GM23338 (cell line): Measurements from ENCODE around the gene LNX1. TPM values are rescaled to one million over a fixed set of nuclear protein-coding genes. Genes with fewer than 3 reads are reported as not detected.

Experiments used
- ATAC-seq: fragments of 200-7000 bp; cut with Tn5 transposase; 3 replicates; pipeline ENCODE4 v1.9.1; 2020
- DNase-seq: peaks from one replicate; pipeline ENCODE4 v3.0.0-alpha.2; 2015; ENCODE audit warnings: low spot score
- H2AFZ ChIP-seq: fragments of 200-600 bp; sonication (generic); 2 replicates; pipeline ENCODE4 v1.8.0; 2016; ENCODE audit warnings: antibody characterized with exemption, mild to moderate bottlenecking, moderate library complexity
- H3F3A ChIP-seq: fragments of 200-600 bp; sonication (generic); replicated peaks from 2 replicates; pipeline ENCODE4 v1.8.0; 2017; ENCODE audit warnings: antibody characterized with exemption, mixed run types, low read depth
- H3K27ac ChIP-seq: fragments of 200-600 bp; sonication (generic); 2 replicates; pipeline ENCODE4 v1.6.1; 2016; ENCODE audit warnings: low read depth
- H3K27me3 ChIP-seq: fragments of 200-600 bp; sonication (generic); 2 replicates; pipeline ENCODE4 v1.8.0; 2016; ENCODE audit warnings: mild to moderate bottlenecking, mixed run types, moderate library complexity; ENCODE audit not compliant: insufficient read depth
- H3K36me3 ChIP-seq: fragments of 200-600 bp; sonication (generic); 2 replicates; pipeline ENCODE4 v1.8.0; 2016; ENCODE audit warnings: mild to moderate bottlenecking; ENCODE audit not compliant: insufficient read depth
- H3K4me1 ChIP-seq: fragments of 200-600 bp; sonication (generic); 2 replicates; pipeline ENCODE4 v1.8.0; 2016; ENCODE audit warnings: mild to moderate bottlenecking, moderate library complexity; ENCODE audit not compliant: insufficient read depth
- H3K4me2 ChIP-seq: fragments of 200-600 bp; sonication (generic); 2 replicates; pipeline ENCODE4 v1.7.1; 2017; ENCODE audit warnings: mixed run types
- H3K4me3 ChIP-seq: fragments of 200-600 bp; sonication (generic); 2 replicates; pipeline ENCODE4 v1.6.1; 2016; ENCODE audit warnings: mixed run types
- H3K79me2 ChIP-seq: fragments of 200-600 bp; sonication (generic); replicated peaks from 2 replicates; pipeline ENCODE4 v1.8.0; 2017; ENCODE audit warnings: mild to moderate bottlenecking; ENCODE audit not compliant: insufficient read depth
- H3K9me2 ChIP-seq: fragments of 200-600 bp; sonication (generic); 2 replicates; pipeline ENCODE4 v1.8.0; 2017; ENCODE audit not compliant: insufficient read depth
- H4K20me1 ChIP-seq: fragments of 200-600 bp; sonication (generic); replicated peaks from 2 replicates; pipeline ENCODE4 v1.8.0; 2017; ENCODE audit warnings: mild to moderate bottlenecking; ENCODE audit not compliant: insufficient read depth
- H3K27ac Mint-ChIP-seq: 2 replicates; pipeline ENCODE4 v1.8.0; 2020; ENCODE audit warnings: inconsistent platforms, mild to moderate bottlenecking, moderate library complexity, mixed read lengths
- H3K27me3 Mint-ChIP-seq: 3 replicates; pipeline ENCODE4 v1.8.0; 2022; ENCODE audit warnings: low read depth, mild to moderate bottlenecking, moderate library complexity, mixed read lengths, inconsistent platforms; ENCODE audit not compliant: insufficient read depth, poor library complexity
- H3K36me3 Mint-ChIP-seq: 3 replicates; pipeline ENCODE4 v1.8.0; 2021; ENCODE audit warnings: low read depth, mild to moderate bottlenecking, inconsistent platforms, moderate library complexity, mixed read lengths
- H3K4me1 Mint-ChIP-seq: 3 replicates; pipeline ENCODE4 v1.8.0; 2020; ENCODE audit warnings: mild to moderate bottlenecking, inconsistent platforms, mixed read lengths
- H3K4me3 Mint-ChIP-seq: 3 replicates; pipeline ENCODE4 v1.8.0; 2021; ENCODE audit warnings: moderate library complexity, mild to moderate bottlenecking, inconsistent platforms, mixed read lengths
- H3K9me3 Mint-ChIP-seq: 3 replicates; pipeline ENCODE4 v1.8.0; 2020; ENCODE audit warnings: moderate library complexity, mild to moderate bottlenecking, inconsistent platforms, mixed read lengths
- CREB1 ChIP-seq: fragments of 250-450 bp; sonication (Bioruptor Pico); IDR thresholded peaks from 2 replicates; pipeline ENCODE4 v1.5.0; 2020; ENCODE audit warnings: low read depth, mild to moderate bottlenecking, moderate library complexity
- ETS1 ChIP-seq: IDR thresholded peaks from 2 replicates; pipeline ENCODE4 v1.6.1; 2016; ENCODE audit warnings: antibody characterized with exemption
- EZH2 ChIP-seq: fragments of 200-600 bp; sonication (generic); IDR thresholded peaks from one replicate; pipeline ENCODE4 v1.8.0; 2017; ENCODE audit warnings: antibody characterized with exemption, mild to moderate bottlenecking, low read depth; ENCODE audit not compliant: unreplicated experiment
- EZH2phosphoT487 ChIP-seq: fragments of 200-600 bp; sonication (generic); IDR thresholded peaks from one replicate; pipeline ENCODE4 v1.8.1; 2018; ENCODE audit warnings: antibody characterized with exemption; ENCODE audit not compliant: unreplicated experiment
- JUNB ChIP-seq: IDR thresholded peaks from one replicate; pipeline ENCODE4 v1.6.1; 2016; ENCODE audit warnings: antibody characterized with exemption; ENCODE audit not compliant: unreplicated experiment
- NANOG ChIP-seq: IDR thresholded peaks from 2 replicates; pipeline ENCODE4 v1.6.1; 2016; ENCODE audit warnings: antibody characterized with exemption, borderline replicate concordance
- POLR2AphosphoS5 ChIP-seq: IDR thresholded peaks from 2 replicates; pipeline ENCODE4 v1.6.1; 2016; ENCODE audit warnings: antibody characterized with exemption, low read depth
- REST ChIP-seq: IDR thresholded peaks from one replicate; pipeline ENCODE4 v1.6.1; 2018; ENCODE audit warnings: antibody characterized with exemption; ENCODE audit not compliant: unreplicated experiment
- STAT1 ChIP-seq: IDR thresholded peaks from one replicate; pipeline ENCODE4 v1.6.1; 2016; ENCODE audit warnings: antibody characterized with exemption; ENCODE audit not compliant: unreplicated experiment
- ZNF114 ChIP-seq: fragments of 250-450 bp; sonication (Bioruptor Pico); IDR thresholded peaks from 2 replicates; pipeline ENCODE4 v1.5.0; 2020; ENCODE audit warnings: mild to moderate bottlenecking, moderate library complexity
- ZNF331 ChIP-seq: fragments of 250-450 bp; sonication (Bioruptor Pico); IDR thresholded peaks from 2 replicates; pipeline ENCODE4 v1.5.0; 2020; ENCODE audit warnings: low read depth, mild to moderate bottlenecking, moderate library complexity
- polyA plus RNA-seq: library from polyadenylated mRNA; unstranded; fragments of >200 nt; fragmentation: Nextera tagmentation; extraction: Ambion mirVana; gene quantifications from 2 replicates; pipeline ENCODE4 v1.2.1, GENCODE V29; 2016
- total RNA-seq: library from RNA; depleted of rRNA; stranded (reverse); fragments of >200 nt; shearing (Covaris generic); gene quantifications from 2 replicates; pipeline ENCODE4 v1.2.3, GENCODE V29; 2014
- TF ChIP-seq, protein P1 (sequence below), 2 experiments: fragments of 200-600 bp in 1 of 2; sonication (generic) in 1 of 2; conservative IDR thresholded peaks; 2 replicates each; pipeline versions ENCODE4 v1.5.1 to v1.6.1; 2016 to 2017; ENCODE audit warnings: antibody characterized with exemption in 2 of 2, low read depth in 2 of 2, mild to moderate bottlenecking in 2 of 2, moderate library complexity in 1 of 2

LNX1 gene
- total and polyA plus RNA-seq, 2 experiments from 2014 or later = 5.4 to 6.4 TPM

GRCh38 chr4:53427366-53427765 lies 163.9 kb downstream of the LNX1 start:
- H3K27ac ChIP-seq = no peak overlapping the region
- no peak overlapping the region for H3K27ac Mint-ChIP-seq
- TF ChIP-seq, protein P1, sequence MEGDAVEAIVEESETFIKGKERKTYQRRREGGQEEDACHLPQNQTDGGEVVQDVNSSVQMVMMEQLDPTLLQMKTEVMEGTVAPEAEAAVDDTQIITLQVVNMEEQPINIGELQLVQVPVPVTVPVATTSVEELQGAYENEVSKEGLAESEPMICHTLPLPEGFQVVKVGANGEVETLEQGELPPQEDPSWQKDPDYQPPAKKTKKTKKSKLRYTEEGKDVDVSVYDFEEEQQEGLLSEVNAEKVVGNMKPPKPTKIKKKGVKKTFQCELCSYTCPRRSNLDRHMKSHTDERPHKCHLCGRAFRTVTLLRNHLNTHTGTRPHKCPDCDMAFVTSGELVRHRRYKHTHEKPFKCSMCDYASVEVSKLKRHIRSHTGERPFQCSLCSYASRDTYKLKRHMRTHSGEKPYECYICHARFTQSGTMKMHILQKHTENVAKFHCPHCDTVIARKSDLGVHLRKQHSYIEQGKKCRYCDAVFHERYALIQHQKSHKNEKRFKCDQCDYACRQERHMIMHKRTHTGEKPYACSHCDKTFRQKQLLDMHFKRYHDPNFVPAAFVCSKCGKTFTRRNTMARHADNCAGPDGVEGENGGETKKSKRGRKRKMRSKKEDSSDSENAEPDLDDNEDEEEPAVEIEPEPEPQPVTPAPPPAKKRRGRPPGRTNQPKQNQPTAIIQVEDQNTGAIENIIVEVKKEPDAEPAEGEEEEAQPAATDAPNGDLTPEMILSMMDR (conservative IDR thresholded peaks at IDR 0.05; ENCODE audit: low read depth in 2 of 2) = no peak
- TF ChIP-seq POLR2AphosphoS5 (no peak), NANOG (no peak), ETS1 (no peak), EZH2phosphoT487 (no peak), EZH2 (no peak), ZNF114 (CRISPR knock-in tag) (no peak)
- H3K4me3 ChIP-seq = no peak overlapping the region
- H3K36me3 Mint-ChIP-seq = peaks cover 29% of the 10 kb centered on the region
- H2AFZ ChIP-seq = no peak overlapping the region
- peaks cover 8% of the 10 kb centered on the region; the same call in 1 of the 2 replicates for H4K20me1 ChIP-seq
- no peaks in the 10 kb centered on the region for H3K27me3 ChIP-seq
- no peaks in the 10 kb centered on the region for H3K4me1 ChIP-seq
- no peak for ATAC-seq
- no peaks in the 10 kb centered on the region for H3K79me2 ChIP-seq
- no peaks in the 10 kb centered on the region for H3K9me3 Mint-ChIP-seq
- H3K4me2 ChIP-seq = no peak overlapping the region
- DNase-seq = no peak
- no peaks in the 10 kb centered on the region for H3K27me3 Mint-ChIP-seq
- H3K9me2 ChIP-seq = no peaks in the 10 kb centered on the region
- no peaks in the 10 kb centered on the region for H3K4me1 Mint-ChIP-seq
- no peak overlapping the region for H3K4me3 Mint-ChIP-seq
- H3K36me3 ChIP-seq = peaks cover 4% of the 10 kb centered on the region; the same call in 1 of the 2 replicates
- no peaks in the 10 kb centered on the region for H3F3A ChIP-seq

GRCh38 chr4:53424280-53424679 lies 167.0 kb downstream of the LNX1 start:
- Mint-ChIP-seq H3K27me3 (no peaks in the 10 kb centered on the region), H3K4me1 (no peaks in the 10 kb centered on the region), H3K27ac (no peak overlapping the region), H3K4me3 (no peak overlapping the region), H3K36me3 (peaks cover 14% of the 10 kb centered on the region), H3K9me3 (no peaks in the 10 kb centered on the region)
- Histone ChIP-seq H3K27ac (no peak overlapping the region), H3K4me2 (no peak overlapping the region), H3K27me3 (no peaks in the 10 kb centered on the region), H4K20me1 (peaks cover 5% of the 10 kb centered on the region; the same call in 1 of the 2 replicates), H3K79me2 (no peaks in the 10 kb centered on the region), H3K36me3 (peaks cover 4% of the 10 kb centered on the region; the same call in 1 of the 2 replicates), H3K9me2 (no peaks in the 10 kb centered on the region), H3F3A (no peaks in the 10 kb centered on the region), H3K4me3 (no peak overlapping the region), H2AFZ (no peak overlapping the region), H3K4me1 (no peaks in the 10 kb centered on the region)
- DNase-seq (no peak), ATAC-seq (no peak)
- TF ChIP-seq, protein P1 (conservative IDR thresholded peaks at IDR 0.05; ENCODE audit: low read depth in 2 of 2) = no peak
- TF ChIP-seq ZNF331 (CRISPR knock-in tag) (no peak), CREB1 (CRISPR knock-in tag) (no peak), STAT1 (no peak), ZNF114 (CRISPR knock-in tag) (no peak), REST (no peak), EZH2phosphoT487 (no peak), EZH2 (no peak), ETS1 (no peak), JUNB (no peak)
